IPS-11a (cell line): Measurements from ENCODE around the gene SLC30A3.

Source experiments
- H3K4me3 ChIP-seq: one replicate; pipeline ENCODE4 v1.5.1; 2013; ENCODE audit warnings: low read depth, low read length, control low read depth

SLC30A3 gene

GRCh38 chr2:27206346-27206745 is 56.5 kb downstream of the SLC30A3 start:
- no peak overlapping the region for H3K4me3 ChIP-seq

GRCh38 chr2:27205206-27205605 is 57.6 kb downstream of the SLC30A3 start:
- H3K4me3 ChIP-seq = no peak overlapping the region

- no peak overlapping the region for H3K4me3 ChIP-seq
Measured at GRCh38 chr2:27204566-27204965, 58.3 kb downstream of the SLC30A3 start.

GRCh38 chr2:27203741-27204140 is 59.1 kb downstream of the SLC30A3 start:
- no peak overlapping the region for H3K4me3 ChIP-seq
